HepG2 (cell line): Measurements from ENCODE around the gene RUFY2. TPM values are rescaled to one million over a fixed set of nuclear protein-coding genes. Genes with fewer than 3 reads are reported as not detected.
A peak's percentile ranks its signal among the peaks of the same experiment; 100 is the strongest.

ENCODE experiments used
- ASH2L ChIP-seq: fragments of 300-600, 200-600 bp; sonication (generic); IDR thresholded peaks from 2 replicates; pipeline ENCODE4 v1.7.0; 2017; ENCODE audit warnings: low read depth, mild to moderate bottlenecking, moderate library complexity, mixed read lengths, low read length; ENCODE audit not compliant: insufficient read length
- ATM ChIP-seq: fragments of 450-650 bp; IDR thresholded peaks from 2 replicates; pipeline ENCODE4 v1.7.1; 2017; ENCODE audit warnings: mild to moderate bottlenecking, borderline replicate concordance
- DNMT1 ChIP-seq: sonication (generic); formaldehyde crosslinking; IDR thresholded peaks from 2 replicates; pipeline ENCODE4 v1.5.1; 2020; ENCODE audit warnings: mild to moderate bottlenecking, missing genetic modification reagents
- FOXM1 ChIP-seq: sonication (generic); formaldehyde crosslinking; IDR thresholded peaks from 2 replicates; pipeline ENCODE4 v1.5.0; 2020; ENCODE audit warnings: missing genetic modification reagents
- HIVEP1 ChIP-seq: sonication (generic); formaldehyde crosslinking; IDR thresholded peaks from 2 replicates; pipeline ENCODE4 v1.4.0; 2020; ENCODE audit warnings: mild to moderate bottlenecking, missing genetic modification reagents
- HNF1A ChIP-seq, 2 experiments: sonication (generic) in 1 of 2; formaldehyde crosslinking in 1 of 2; IDR thresholded peaks; 2 replicates each; pipeline versions ENCODE4 v1.4.0 to v1.6.1; 2016 to 2020; ENCODE audit warnings: borderline replicate concordance in 1 of 2, low read depth in 1 of 2, mild to moderate bottlenecking in 1 of 2, missing genetic modification reagents in 1 of 2
- MBNL3 ChIP-seq: fragments of 250-450 bp; sonication (Bioruptor Pico); conservative IDR thresholded peaks from 2 replicates; pipeline ENCODE4 v1.8.0; 2022; ENCODE audit warnings: mild to moderate bottlenecking, inconsistent platforms
- NFRKB ChIP-seq: fragments of 450-650 bp; IDR thresholded peaks from 2 replicates; pipeline ENCODE4 v1.6.1; 2017
- PAXIP1 ChIP-seq: sonication (generic); formaldehyde crosslinking; conservative IDR thresholded peaks from 2 replicates; pipeline ENCODE4 v1.4.0; 2020; ENCODE audit warnings: mild to moderate bottlenecking, missing genetic modification reagents, moderate library complexity
- RAD21 ChIP-seq: fragments of 450-650 bp; formaldehyde crosslinking; IDR thresholded peaks from 2 replicates; pipeline ENCODE4 v1.5.0; 2020; ENCODE audit warnings: mild to moderate bottlenecking
- REXO4 ChIP-seq: sonication (generic); formaldehyde crosslinking; IDR thresholded peaks from 2 replicates; pipeline ENCODE4 v1.8.0; 2022; ENCODE audit warnings: missing genetic modification reagents, mild to moderate bottlenecking, borderline replicate concordance
- SMYD3 ChIP-seq: sonication (generic); formaldehyde crosslinking; IDR thresholded peaks from 2 replicates; pipeline ENCODE4 v1.8.1; 2023; ENCODE audit warnings: mild to moderate bottlenecking, missing genetic modification reagents
- SNAI1 ChIP-seq: sonication (generic); formaldehyde crosslinking; IDR thresholded peaks from 2 replicates; pipeline ENCODE4 v1.5.0; 2020; ENCODE audit warnings: mild to moderate bottlenecking, missing genetic modification reagents, borderline replicate concordance
- TSC22D2 ChIP-seq: sonication (generic); formaldehyde crosslinking; IDR thresholded peaks from 2 replicates; pipeline ENCODE4 v1.5.1; 2020; ENCODE audit warnings: missing genetic modification reagents, mild to moderate bottlenecking, borderline replicate concordance
- YY1 ChIP-seq: IDR thresholded peaks from 2 replicates; pipeline ENCODE4 v1.6.1; 2011; ENCODE audit warnings: low read length, low read depth, moderate library complexity, mild to moderate bottlenecking; ENCODE audit not compliant: insufficient read depth, insufficient replicate concordance
- ZFP37 ChIP-seq: sonication (generic); formaldehyde crosslinking; IDR thresholded peaks from 2 replicates; pipeline ENCODE4 v1.4.0; 2020; ENCODE audit warnings: missing genetic modification reagents, borderline replicate concordance
- ZNF251 ChIP-seq: sonication (generic); formaldehyde crosslinking; IDR thresholded peaks from 2 replicates; pipeline ENCODE4 v1.9.0; 2021; ENCODE audit warnings: mild to moderate bottlenecking, missing genetic modification reagents
- ZNF333 ChIP-seq: sonication (generic); formaldehyde crosslinking; IDR thresholded peaks from 2 replicates; pipeline ENCODE4 v1.4.0; 2020; ENCODE audit warnings: mild to moderate bottlenecking, missing genetic modification reagents, borderline replicate concordance
- ZNF33A ChIP-seq: sonication (generic); formaldehyde crosslinking; IDR thresholded peaks from 2 replicates; pipeline ENCODE4 v1.5.1; 2020; ENCODE audit warnings: missing genetic modification reagents, mild to moderate bottlenecking, moderate library complexity, borderline replicate concordance
- ZNF354B ChIP-seq: sonication (generic); formaldehyde crosslinking; IDR thresholded peaks from 2 replicates; pipeline ENCODE4 v1.8.0; 2022; ENCODE audit warnings: mild to moderate bottlenecking, missing genetic modification reagents
- ZNF652 ChIP-seq: IDR thresholded peaks from 2 replicates; pipeline ENCODE4 v1.6.1; 2016; ENCODE audit warnings: low read depth, borderline replicate concordance
- ZNF777 ChIP-seq: sonication (generic); formaldehyde crosslinking; IDR thresholded peaks from 2 replicates; pipeline ENCODE4 v1.4.0; 2020; ENCODE audit warnings: missing genetic modification reagents
- polyA plus RNA-seq, 8 experiments: library from polyadenylated mRNA; depleted of rRNA in 3 of 8; stranded (reverse) in 7 of 8; unstranded in 1 of 8; fragments of >200 nt; fragmentation: Illumina TruSeq in 4 of 8; extraction: Trizol in 4 of 8; gene quantifications; 2 replicates each; pipeline versions ENCODE4 v1.2.1 to v1.2.3, GENCODE V29; 2011 to 2016; ENCODE audit warnings: low read depth in 4 of 8, missing spikeins in 1 of 8, mixed read lengths in 1 of 8; ENCODE audit not compliant: insufficient read depth in 1 of 8
- total RNA-seq, 5 experiments: library from RNA; depleted of rRNA; stranded (reverse); fragments of >200 nt; fragmentation: Illumina TruSeq; extraction: Trizol; gene quantifications; 2 replicates each; pipeline ENCODE4 v1.2.3, GENCODE V29; 2016; ENCODE audit warnings: low read depth in 1 of 5

RUFY2 gene
- total and polyA plus RNA-seq, 2 of the 13 experiments (the other 11 are each of a cell fraction or from before 2014, with no cell fraction given) = 10.1 to 16.1 TPM

GRCh38 chr10:68331455-68332258 is 75.4 kb downstream of the RUFY2 start, which contains the start of gene HNRNPH3 (continued):
- 0 out of 2 replicates have a peak, but pooled peaks have one; percentile 19 for TF ChIP-seq ZNF33A (CRISPR knock-in tag)
- no peak for TF ChIP-seq ZNF652
- no peak for TF ChIP-seq DNMT1 (CRISPR knock-in tag)
- TF ChIP-seq REXO4 (CRISPR knock-in tag) = peak; percentile 15
- peak; percentile 90 for TF ChIP-seq ZNF777
- no peak for TF ChIP-seq ZFP37 (CRISPR knock-in tag)
- TF ChIP-seq HIVEP1 = peak; percentile 62; the same call in 1 of the 2 replicates
- TF ChIP-seq ATM = no peak
- no peak; the same call in 1 of the 2 replicates for TF ChIP-seq ZNF333 (CRISPR knock-in tag)
- TF ChIP-seq YY1 = peak; percentile 87
- 0 out of 2 replicates have a peak, but pooled peaks have one; percentile 19 for TF ChIP-seq FOXM1 (CRISPR knock-in tag)
- peak; percentile 80; the same call in 1 of the 2 replicates for TF ChIP-seq TSC22D2 (CRISPR knock-in tag)
- 0 out of 2 replicates have a peak, but pooled peaks have one; percentile 41 for TF ChIP-seq SNAI1 (CRISPR knock-in tag)
- no peak for TF ChIP-seq HNF1A (IDR thresholded peaks at IDR 0.05; ENCODE audit: low read depth)
- TF ChIP-seq HNF1A (CRISPR knock-in tag; IDR thresholded peaks at IDR 0.05; ENCODE audit: borderline replicate concordance) = peak; percentile 82; the same call in 1 of the 2 replicates
- TF ChIP-seq NFRKB = no peak
- no peak for TF ChIP-seq MBNL3 (CRISPR knock-in tag)
- TF ChIP-seq ASH2L = peak; percentile 82
- peak; percentile 47; the same call in 1 of the 2 replicates for TF ChIP-seq SMYD3 (CRISPR knock-in tag)
- TF ChIP-seq ZNF251 (CRISPR knock-in tag) = no peak
- TF ChIP-seq PAXIP1 (CRISPR knock-in tag) = peak; percentile 59
- TF ChIP-seq RAD21 = peak; percentile 38; the same call in 1 of the 2 replicates
- TF ChIP-seq ZNF354B = peak; percentile 65; the same call in 1 of the 2 replicates
